K562 (cell line): ENCODE data around the gene ARHGAP15. TPM values are rescaled to one million over a fixed set of nuclear protein-coding genes. Genes with fewer than 3 reads are reported as not detected.

Experiments used
- ARID1B ChIP-seq: fragments of 450-650 bp; IDR thresholded peaks from 2 replicates; pipeline ENCODE4 v1.6.1; 2016; ENCODE audit warnings: antibody characterized with exemption, mild to moderate bottlenecking, inconsistent platforms
- ATF1 ChIP-seq, 2 experiments: fragments of 450-650 bp in 1 of 2; IDR thresholded peaks; 2 replicates each; pipeline ENCODE4 v1.6.1; 2016; ENCODE audit warnings: missing compliant biosample characterization in 1 of 2, missing genetic modification characterization in 1 of 2
- CHD4 ChIP-seq: fragments of 200-600 bp; sonication (generic); IDR thresholded peaks from 3 replicates; pipeline ENCODE4 v1.6.1; 2012; ENCODE audit warnings: low read depth, mild to moderate bottlenecking, mixed read lengths, low read length, inconsistent platforms; ENCODE audit not compliant: insufficient read depth, insufficient replicate concordance, poor library complexity, severe bottlenecking
- CREB1 ChIP-seq, 2 experiments: sonication (generic) in 1 of 2; formaldehyde crosslinking in 1 of 2; IDR thresholded peaks; 2 replicates each; pipeline versions ENCODE4 v1.6.1 to v1.8.0; 2012 to 2022; ENCODE audit warnings: inconsistent platforms in 1 of 2, mild to moderate bottlenecking in 1 of 2, missing genetic modification reagents in 1 of 2, moderate library complexity in 1 of 2
- CTBP1 ChIP-seq: fragments of 450-650 bp; IDR thresholded peaks from 2 replicates; pipeline ENCODE4 v1.6.1; 2016; ENCODE audit warnings: borderline replicate concordance
- EP300 ChIP-seq: IDR thresholded peaks from 2 replicates; pipeline ENCODE4 v1.6.1; 2012; ENCODE audit warnings: low read length, improper control_type of control experiment
- ESRRB ChIP-seq: fragments of 250-450 bp; sonication (Bioruptor Pico); IDR thresholded peaks from 2 replicates; pipeline ENCODE4 v1.5.0; 2020; ENCODE audit warnings: mild to moderate bottlenecking, moderate library complexity, borderline replicate concordance
- ETS2 ChIP-seq: IDR thresholded peaks from 2 replicates; pipeline ENCODE4 v1.6.1; 2016; ENCODE audit warnings: borderline replicate concordance, missing genetic modification characterization, mild to moderate bottlenecking, moderate library complexity, missing compliant biosample characterization; ENCODE audit not compliant: poor library complexity, severe bottlenecking
- MLLT1 ChIP-seq, 2 experiments: fragments of 450-650 bp; IDR thresholded peaks; 2 replicates each; pipeline ENCODE4 v1.6.1; 2016
- NFXL1 ChIP-seq: fragments of 450-650 bp; formaldehyde crosslinking; IDR thresholded peaks from 2 replicates; pipeline ENCODE4 v1.4.0; 2021; ENCODE audit warnings: mild to moderate bottlenecking
- POLR2A ChIP-seq: fragments of 450-650 bp; conservative IDR thresholded peaks from 2 replicates; pipeline ENCODE4 v1.6.1; 2016
- POLR3A ChIP-seq: IDR thresholded peaks from 2 replicates; pipeline ENCODE4 v1.6.1; 2011; ENCODE audit warnings: borderline replicate concordance, mild to moderate bottlenecking, moderate library complexity; ENCODE audit not compliant: insufficient read length, insufficient read depth; ENCODE audit errors: extremely low read depth
- POU5F1 ChIP-seq: fragments of 150-350 bp; IDR thresholded peaks from 2 replicates; pipeline ENCODE4 v1.6.1; 2014; ENCODE audit warnings: borderline replicate concordance, low read length, low read depth, mild to moderate bottlenecking; ENCODE audit not compliant: partially characterized antibody
- SMARCA4 ChIP-seq: fragments of 450-650 bp; IDR thresholded peaks from 2 replicates; pipeline ENCODE4 v1.6.1; 2016
- SMARCA5 ChIP-seq: fragments of 450-650 bp; IDR thresholded peaks from 2 replicates; pipeline ENCODE4 v1.6.1; 2016
- SNIP1 ChIP-seq: fragments of 450-650 bp; IDR thresholded peaks from 2 replicates; pipeline ENCODE4 v1.7.1; 2017; ENCODE audit warnings: low read depth, mild to moderate bottlenecking
- TAF7 ChIP-seq: fragments of 450-650 bp; IDR thresholded peaks from 2 replicates; pipeline ENCODE4 v1.6.1; 2016; ENCODE audit warnings: missing genetic modification characterization, missing compliant biosample characterization
- TBL1XR1 ChIP-seq, 2 experiments: IDR thresholded peaks; 2 replicates each; pipeline ENCODE4 v1.6.1; 2012; ENCODE audit warnings: improper control_type of control experiment in 2 of 2, low read length in 2 of 2, mild to moderate bottlenecking in 1 of 2
- ZBED1 ChIP-seq: IDR thresholded peaks from 2 replicates; pipeline ENCODE4 v1.6.1; 2014
- ZFP30 ChIP-seq: fragments of 250-450 bp; sonication (Bioruptor Pico); IDR thresholded peaks from 2 replicates; pipeline ENCODE4 v1.8.0; 2022; ENCODE audit warnings: moderate library complexity, mild to moderate bottlenecking, inconsistent platforms, borderline replicate concordance
- ZNF239 ChIP-seq: fragments of 250-450 bp; sonication (Bioruptor Pico); IDR thresholded peaks from 2 replicates; pipeline ENCODE4 v1.4.0; 2020; ENCODE audit warnings: mild to moderate bottlenecking
- ZNF311 ChIP-seq: fragments of 250-450 bp; sonication (Bioruptor Pico); IDR thresholded peaks from 2 replicates; pipeline ENCODE4 v1.4.0; 2020; ENCODE audit warnings: mild to moderate bottlenecking, moderate library complexity
- ZNF384 ChIP-seq: IDR thresholded peaks from 2 replicates; pipeline ENCODE4 v1.6.1; 2012; ENCODE audit warnings: low read depth, low read length, improper control_type of control experiment
- ZNF444 ChIP-seq: fragments of 250-450 bp; sonication (Bioruptor Pico); IDR thresholded peaks from 2 replicates; pipeline ENCODE4 v1.4.0; 2020; ENCODE audit warnings: mild to moderate bottlenecking, moderate library complexity
- ZNF583 ChIP-seq: fragments of 250-450 bp; sonication (Bioruptor Pico); IDR thresholded peaks from 2 replicates; pipeline ENCODE4 v1.4.0; 2020
- ZNF778 ChIP-seq: fragments of 450-650 bp; formaldehyde crosslinking; IDR thresholded peaks from 2 replicates; pipeline ENCODE4 v1.4.0; 2020; ENCODE audit warnings: mild to moderate bottlenecking, moderate library complexity
- ZNF780A ChIP-seq: fragments of 250-450 bp; sonication (Bioruptor Pico); IDR thresholded peaks from 2 replicates; pipeline ENCODE4 v1.5.0; 2021; ENCODE audit warnings: mild to moderate bottlenecking
- polyA plus RNA-seq, 8 experiments: library from polyadenylated mRNA; depleted of rRNA in 4 of 8; stranded (reverse) in 5 of 8; unstranded in 3 of 8; fragments of >200 nt; fragmentation: Nextera tagmentation in 2 of 8; fragmentation: Illumina TruSeq in 1 of 8; extraction: Ambion mirVana in 2 of 8; extraction: Trizol in 1 of 8; gene quantifications; 2 replicates each; pipeline versions ENCODE4 v1.2.1 to v1.2.3, GENCODE V29; 2011 to 2014; ENCODE audit warnings: inconsistent platforms in 1 of 8, missing spikeins in 1 of 8
- total RNA-seq, 7 experiments: library from RNA; depleted of rRNA in 6 of 7; stranded (reverse); fragments of >200 nt in 6 of 7; fragmentation: Illumina TruSeq in 2 of 7; extraction: Trizol in 2 of 7; gene quantifications; 2 replicates each; pipeline versions ENCODE4 v1.2.1 to v1.2.3, GENCODE V29; 2011 to 2021; ENCODE audit warnings: low replicate concordance in 1 of 7
- TF ChIP-seq, protein P1 (sequence below): fragments of 450-650 bp; IDR thresholded peaks from 2 replicates; pipeline ENCODE4 v1.6.1; 2016; ENCODE audit warnings: mild to moderate bottlenecking

ARHGAP15 gene
- total and polyA plus RNA-seq, 9 of the 15 experiments (the other 6 are each of a cell fraction or from before 2014, with no cell fraction given) = 1.5 to 17.9 (median 7.9) TPM

GRCh38 chr2:143258126-143258892 lies 129.1 kb downstream of the ARHGAP15 start (continued):
- TF ChIP-seq, protein P1, sequence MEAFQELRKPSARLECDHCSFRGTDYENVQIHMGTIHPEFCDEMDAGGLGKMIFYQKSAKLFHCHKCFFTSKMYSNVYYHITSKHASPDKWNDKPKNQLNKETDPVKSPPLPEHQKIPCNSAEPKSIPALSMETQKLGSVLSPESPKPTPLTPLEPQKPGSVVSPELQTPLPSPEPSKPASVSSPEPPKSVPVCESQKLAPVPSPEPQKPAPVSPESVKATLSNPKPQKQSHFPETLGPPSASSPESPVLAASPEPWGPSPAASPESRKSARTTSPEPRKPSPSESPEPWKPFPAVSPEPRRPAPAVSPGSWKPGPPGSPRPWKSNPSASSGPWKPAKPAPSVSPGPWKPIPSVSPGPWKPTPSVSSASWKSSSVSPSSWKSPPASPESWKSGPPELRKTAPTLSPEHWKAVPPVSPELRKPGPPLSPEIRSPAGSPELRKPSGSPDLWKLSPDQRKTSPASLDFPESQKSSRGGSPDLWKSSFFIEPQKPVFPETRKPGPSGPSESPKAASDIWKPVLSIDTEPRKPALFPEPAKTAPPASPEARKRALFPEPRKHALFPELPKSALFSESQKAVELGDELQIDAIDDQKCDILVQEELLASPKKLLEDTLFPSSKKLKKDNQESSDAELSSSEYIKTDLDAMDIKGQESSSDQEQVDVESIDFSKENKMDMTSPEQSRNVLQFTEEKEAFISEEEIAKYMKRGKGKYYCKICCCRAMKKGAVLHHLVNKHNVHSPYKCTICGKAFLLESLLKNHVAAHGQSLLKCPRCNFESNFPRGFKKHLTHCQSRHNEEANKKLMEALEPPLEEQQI = no peak
- no peak for TF ChIP-seq ZNF384
- TF ChIP-seq NFXL1 = no peak
- TF ChIP-seq CREB1 (IDR thresholded peaks at IDR 0.05) = no peak
- TF ChIP-seq CREB1 (CRISPR knock-in tag; IDR thresholded peaks at IDR 0.05) = no peak
- TF ChIP-seq TAF7 (tag) = no peak
- TF ChIP-seq SMARCA5 = no peak
- no peak for TF ChIP-seq ZFP30
- TF ChIP-seq ZBED1 = no peak
- 0 out of 2 replicates have a peak, but pooled peaks have one; percentile 32 for TF ChIP-seq CTBP1
- no peak for TF ChIP-seq TBL1XR1 (IDR thresholded peaks at IDR 0.05; ENCODE audit: low read length in 2 of 2)
- no peak for TF ChIP-seq ESRRB (CRISPR knock-in tag)
- TF ChIP-seq CHD4 = no peak
- no peak for TF ChIP-seq POLR3A
- no peak for TF ChIP-seq MLLT1 (IDR thresholded peaks at IDR 0.05)
- TF ChIP-seq ZNF583 (CRISPR knock-in tag) = no peak
- TF ChIP-seq POU5F1 = no peak
- TF ChIP-seq ETS2 (tag) = no peak
- TF ChIP-seq ZNF778 = no peak
- no peak for TF ChIP-seq ATF1 (CRISPR knock-in tag; IDR thresholded peaks at IDR 0.05)
- no peak for TF ChIP-seq ATF1 (tag; IDR thresholded peaks at IDR 0.05)
- TF ChIP-seq SMARCA4 = 0 out of 2 replicates have a peak, but pooled peaks have one; percentile 19
- TF ChIP-seq ARID1B = peak; percentile 68
- peak; percentile 58; the same call in 1 of the 2 replicates for TF ChIP-seq EP300
- no peak for TF ChIP-seq ZNF239 (CRISPR knock-in tag)
- no peak for TF ChIP-seq ZNF311
- no peak for TF ChIP-seq SNIP1
- TF ChIP-seq ZNF780A (CRISPR knock-in tag) = no peak
- TF ChIP-seq POLR2A = no peak
- TF ChIP-seq ZNF444 (CRISPR knock-in tag) = no peak
